Measurements from ENCODE around the gene UBN2.
"Not testable (repeated sequence)": the region's sequence is repeated elsewhere in the genome, so short reads cannot be mapped to it uniquely, and the experiment has no call there.

The UBN2 gene

GRCh38 chr7:139230774-139231512 is at the start of gene UBN2:
TSS of gene UBN2 (plus strand) at chr7:139231237. CDS start at chr7:139231485, 248 bp downstream.
- DNase-seq, result peak; percentile 91

- DNase-seq, result no peak
Measured at GRCh38 chr7:139181404-139181803, 49.6 kb upstream of the UBN2 start.

- DNase-seq, result no peak
Measured at GRCh38 chr7:139182363-139182762, 48.7 kb upstream of the UBN2 start.

- DNase-seq, result no peak
Measured at GRCh38 chr7:139183251-139183650, 47.8 kb upstream of the UBN2 start.

GRCh38 chr7:139183878-139184338 is 47.1 kb upstream of the UBN2 start:
- DNase-seq, result no peak

- no peak for DNase-seq
Measured at GRCh38 chr7:139186146-139186545, 44.9 kb upstream of the UBN2 start.

- no peak for DNase-seq
Measured at GRCh38 chr7:139189357-139189756, 41.7 kb upstream of the UBN2 start.

GRCh38 chr7:139192014-139192706 is 38.9 kb upstream of the UBN2 start:
- no peak for DNase-seq

- no peak for DNase-seq
Measured at GRCh38 chr7:139200382-139200781, 30.7 kb upstream of the UBN2 start.

- DNase-seq, result no peak
Measured at GRCh38 chr7:139203992-139204391, 27.0 kb upstream of the UBN2 start.

GRCh38 chr7:139205843-139206242 is 25.2 kb upstream of the UBN2 start:
- DNase-seq, result no peak

GRCh38 chr7:139212133-139212532 is 18.9 kb upstream of the UBN2 start:
- DNase-seq, result no peak

- not testable (repeated sequence) for DNase-seq
Measured at GRCh38 chr7:139213489-139213888, 17.5 kb upstream of the UBN2 start.

GRCh38 chr7:139218173-139218572 is 12.9 kb upstream of the UBN2 start:
- no peak for DNase-seq

- DNase-seq, result no peak
Measured at GRCh38 chr7:139224219-139224618, 6.8 kb upstream of the UBN2 start.

GRCh38 chr7:139224836-139225235 is 6.2 kb upstream of the UBN2 start:
- not testable (repeated sequence) for DNase-seq

- not testable (repeated sequence) for DNase-seq
Measured at GRCh38 chr7:139225286-139226157, 5.5 kb upstream of the UBN2 start.

- DNase-seq, result not testable (repeated sequence)
Measured at GRCh38 chr7:139226158-139226515, 4.9 kb upstream of the UBN2 start.

GRCh38 chr7:139226988-139227488 is 4.0 kb upstream of the UBN2 start:
- not testable (repeated sequence) for DNase-seq

GRCh38 chr7:139230023-139230422 is 1.0 kb upstream of the UBN2 start:
- DNase-seq, result no peak

GRCh38 chr7:139230484-139230773 is 608 bp upstream of the UBN2 start:
- DNase-seq, result no peak

- no peak for DNase-seq
Measured at GRCh38 chr7:139231513-139232376, 708 bp downstream of the UBN2 start.

- DNase-seq, result no peak
Measured at GRCh38 chr7:139232377-139232717, 1.3 kb downstream of the UBN2 start.
